ENCODE data around the gene ZNF546.

ZNF546 gene

GRCh38 chr19:40056505-40056904 is 59.6 kb downstream of the ZNF546 start:
- no peak for DNase-seq

GRCh38 chr19:40057166-40057565 is 60.3 kb downstream of the ZNF546 start:
- no peak for DNase-seq

GRCh38 chr19:40059624-40060023 is 62.8 kb downstream of the ZNF546 start:
- DNase-seq: no peak

GRCh38 chr19:40070058-40070457 is 73.2 kb downstream of the ZNF546 start:
- no peak for DNase-seq

All from activated CD4-positive, alpha-beta T cell treated with anti-CD3 and anti-CD28 coated beads for 4 hours (primary cell).